WTC11 (cell line): Measurements from ENCODE around the gene CDC5L. TPM values are rescaled to one million over a fixed set of nuclear protein-coding genes. Genes with fewer than 3 reads are reported as not detected.

Experiments
- ATAC-seq: fragments of 200-7000 bp; cut with Tn5 transposase; 2 replicates; pipeline ENCODE4 v1.10.0; 2021; ENCODE audit warnings: mild to moderate bottlenecking, moderate library complexity
- CTCF ChIA-PET: fragments of 300-600 bp; sonication (Branson Sonifier 250); formaldehyde crosslinking; loops from one replicate; lab custom pipeline; 2021; ENCODE audit warnings: antibody characterized with exemption; lab: Charles Lee
- POLR2A ChIA-PET: fragments of 350-600 bp; sonication (Branson Sonifier 250); formaldehyde crosslinking; loops from one replicate; lab custom pipeline; 2021; ENCODE audit warnings: antibody characterized with exemption; lab: Charles Lee
- DNase-seq: peaks from one replicate; pipeline ENCODE4 v3.0.0; 2021; ENCODE audit warnings: low spot score
- H3K27ac Mint-ChIP-seq: 2 replicates; pipeline ENCODE4 v1.8.0; 2021; ENCODE audit warnings: mixed read lengths
- H3K27me3 Mint-ChIP-seq: 2 replicates; pipeline ENCODE4 v1.8.0; 2021; ENCODE audit warnings: low read depth, mild to moderate bottlenecking, moderate library complexity, mixed read lengths
- H3K36me3 Mint-ChIP-seq: 2 replicates; pipeline ENCODE4 v1.8.0; 2021; ENCODE audit warnings: mixed read lengths
- H3K4me1 Mint-ChIP-seq: 2 replicates; pipeline ENCODE4 v1.8.0; 2022; ENCODE audit warnings: mixed read lengths
- H3K4me3 Mint-ChIP-seq: 2 replicates; pipeline ENCODE4 v1.8.0; 2021; ENCODE audit warnings: mild to moderate bottlenecking, moderate library complexity, mixed read lengths
- H3K9me3 Mint-ChIP-seq: 2 replicates; pipeline ENCODE4 v1.8.0; 2021; ENCODE audit warnings: mixed read lengths
- CDX4 ChIP-seq: fragments of 250-450 bp; sonication (Bioruptor Pico); IDR thresholded peaks from 2 replicates; pipeline ENCODE4 v1.9.0; 2021; ENCODE audit warnings: moderate library complexity, mild to moderate bottlenecking, inconsistent platforms, borderline replicate concordance
- E2F5 ChIP-seq: sonication (generic); formaldehyde crosslinking; IDR thresholded peaks from 2 replicates; pipeline ENCODE4 v1.8.1; 2022; ENCODE audit warnings: mild to moderate bottlenecking, moderate library complexity, missing genetic modification reagents
- GABPB1 ChIP-seq: sonication (generic); formaldehyde crosslinking; IDR thresholded peaks from 2 replicates; pipeline ENCODE4 v1.8.1; 2023; ENCODE audit warnings: mild to moderate bottlenecking, missing genetic modification reagents
- HMGXB4 ChIP-seq: sonication (generic); formaldehyde crosslinking; IDR thresholded peaks from 2 replicates; pipeline ENCODE4 v1.8.1; 2023; ENCODE audit warnings: mild to moderate bottlenecking, moderate library complexity, missing genetic modification reagents
- NR3C1 ChIP-seq: sonication (generic); formaldehyde crosslinking; conservative IDR thresholded peaks from 2 replicates; pipeline ENCODE4 v1.8.1; 2023; ENCODE audit warnings: low read depth, mild to moderate bottlenecking, missing genetic modification reagents
- SP1 ChIP-seq: sonication (generic); formaldehyde crosslinking; conservative IDR thresholded peaks from 2 replicates; pipeline ENCODE4 v1.8.1; 2022; ENCODE audit warnings: missing genetic modification reagents
- ZMAT4 ChIP-seq: fragments of 250-450 bp; sonication (Bioruptor Pico); IDR thresholded peaks from 2 replicates; pipeline ENCODE4 v1.9.0; 2021; ENCODE audit warnings: mild to moderate bottlenecking
- ZNF121 ChIP-seq: sonication (generic); formaldehyde crosslinking; IDR thresholded peaks from 2 replicates; pipeline ENCODE4 v1.8.0; 2023; ENCODE audit warnings: missing genetic modification reagents
- ZNF138 ChIP-seq: sonication (generic); formaldehyde crosslinking; conservative IDR thresholded peaks from 2 replicates; pipeline ENCODE4 v1.8.1; 2022; ENCODE audit warnings: mild to moderate bottlenecking, moderate library complexity, missing genetic modification reagents
- ZNF281 ChIP-seq: sonication (generic); formaldehyde crosslinking; IDR thresholded peaks from 2 replicates; pipeline ENCODE4 v1.8.0; 2023; ENCODE audit warnings: mild to moderate bottlenecking, missing genetic modification reagents
- ZNF416 ChIP-seq: fragments of 250-450 bp; sonication (Bioruptor Pico); IDR thresholded peaks from 2 replicates; pipeline ENCODE4 v1.9.0; 2021; ENCODE audit warnings: mild to moderate bottlenecking, inconsistent platforms
- ZNF425 ChIP-seq: fragments of 250-450 bp; sonication (Bioruptor Pico); conservative IDR thresholded peaks from 2 replicates; pipeline ENCODE4 v1.9.0; 2021; ENCODE audit warnings: mild to moderate bottlenecking
- total RNA-seq: library from RNA; stranded (reverse); gene quantifications from 3 replicates; pipeline ENCODE4 v1.2.3, GENCODE V29; 2021

The CDC5L gene
- total RNA-seq, 1 experiment from 2014 or later = 23.5 TPM

GRCh38 chr6:44395501-44395900 lies 8.0 kb downstream of the CDC5L start (continued):
- TF ChIP-seq GABPB1 (no peak), NR3C1 (CRISPR knock-in tag) (no peak), ZNF121 (CRISPR knock-in tag) (no peak), E2F5 (CRISPR knock-in tag) (no peak)

- no peak overlapping the region for H3K27ac Mint-ChIP-seq
Measured at GRCh38 chr6:44396968-44397367, 9.5 kb downstream of the CDC5L start.

More at GRCh38 chr6:44396968-44397367, 9.5 kb downstream of the CDC5L start:
- CTCF ChIA-PET = interaction anchor here (0.6 to 1.0 kb wide), 3 partner anchors 9 to 634 kb away, joined by 3 read pairs; partner anchors contain the start of gene CDC5L
- peaks cover 78% of the 10 kb centered on the region for H3K36me3 Mint-ChIP-seq
- ATAC-seq = no peak
- H3K27me3 Mint-ChIP-seq = no peaks in the 10 kb centered on the region
- peaks cover 3% of the 10 kb centered on the region; the same call in 1 of the 2 replicates for H3K9me3 Mint-ChIP-seq
- no peak overlapping the region for H3K4me3 Mint-ChIP-seq
- DNase-seq = no peak
- H3K4me1 Mint-ChIP-seq = no peaks in the 10 kb centered on the region
- TF ChIP-seq HMGXB4 (no peak), ZNF121 (CRISPR knock-in tag) (no peak), ZNF281 (no peak), ZNF416 (no peak), ZNF138 (CRISPR knock-in tag) (no peak), ZMAT4 (no peak), CDX4 (CRISPR knock-in tag) (no peak), ZNF425 (CRISPR knock-in tag) (no peak), SP1 (CRISPR knock-in tag) (no peak)
- TF ChIP-seq, all 79 proteins: peak for 0
- POLR2A ChIA-PET = no interaction called here
